Tibial artery (tissue), 4 donors: ENCODE results near the gene CPN2.

Experiments
- DNase-seq, 2 donors: peaks; one replicate each; pipeline ENCODE4 v3.0.0-alpha.2; 2019
- H3K27ac ChIP-seq, 2 donors: fragments of 200-600 bp; sonication (generic) in 1 of 2; 1 replicate in 1 of 2; 2 replicates in 1 of 2; pipeline ENCODE4 v1.5.1; 2018 to 2019; ENCODE audit warnings: mild to moderate bottlenecking in 1 of 2
- H3K27me3 ChIP-seq, 2 donors: fragments of 200-600 bp; sonication (generic) in 1 of 2; one replicate each; pipeline versions ENCODE4 v1.5.1 to v1.6.0; 2016 to 2019
- H3K36me3 ChIP-seq, 3 donors: fragments of 200-600 bp; sonication (generic) in 2 of 3; one replicate each; pipeline ENCODE4 v1.5.1; 2016 to 2019; ENCODE audit warnings: mild to moderate bottlenecking in 2 of 3
- H3K4me1 ChIP-seq, 4 donors: fragments of 200-600 bp; sonication (generic) in 2 of 4; 1 replicate in 3 of 4; 2 replicates in 1 of 4; pipeline ENCODE4 v1.5.1; 2016 to 2019
- H3K4me3 ChIP-seq, 2 donors: fragments of 200-600 bp; sonication (generic) in 1 of 2; 1 replicate in 1 of 2; 2 replicates in 1 of 2; pipeline ENCODE4 v1.5.1; 2018 to 2019; ENCODE audit warnings: mild to moderate bottlenecking in 2 of 2
- H3K9me3 ChIP-seq, 3 donors: fragments of 200-600 bp; sonication (generic) in 1 of 3; one replicate each; pipeline ENCODE4 v1.5.1; 2016 to 2019
- CTCF ChIP-seq, 2 experiments: fragments of 200-600 bp in 1 of 2; fragments of 450-650 bp in 1 of 2; IDR thresholded peaks; one replicate each; pipeline ENCODE4 v1.5.1; 2017 to 2019; ENCODE audit warnings: antibody characterized with exemption in 2 of 2, mild to moderate bottlenecking in 1 of 2, moderate library complexity in 1 of 2
- intact Hi-C: fragments of 100-400 bp; cut with DNase I; formaldehyde crosslinking; loops from one replicate; pipeline ENCODE4 v1.15.0; 2023; ENCODE audit warnings: low total_unique reads

The CPN2 gene

GRCh38 chr3:194364652-194365434 is 13.7 kb upstream of the CPN2 start:
- peaks cover 0 to 26% of the 10 kb centered on the region in 2 donors for H3K27me3 ChIP-seq
- intact Hi-C loops: no loop called here
- no peaks in the 10 kb centered on the region for H3K9me3 ChIP-seq
- no peaks in the 10 kb centered on the region for H3K36me3 ChIP-seq
- peaks cover 0 to 19% (median 5%) of the 10 kb centered on the region in 4 donors for H3K4me1 ChIP-seq
- DNase-seq: no peak
- H3K27ac ChIP-seq: no peak overlapping the region
- no peak overlapping the region for H3K4me3 ChIP-seq
- TF ChIP-seq CTCF (IDR thresholded peaks at IDR 0.05): no peak

GRCh38 chr3:194364314-194364651 is 13.2 kb upstream of the CPN2 start:
- Histone ChIP-seq H3K4me1 (peaks cover 0 to 14% (median 5%) of the 10 kb centered on the region in 4 donors), H3K9me3 (no peaks in the 10 kb centered on the region), H3K27me3 (peaks cover 0 to 24% of the 10 kb centered on the region in 2 donors), H3K4me3 (no peak overlapping the region), H3K36me3 (no peaks in the 10 kb centered on the region), H3K27ac (no peak overlapping the region)
- no peak for DNase-seq
- intact Hi-C loops: no loop called here
- TF ChIP-seq CTCF (IDR thresholded peaks at IDR 0.05): no peak

GRCh38 chr3:194360568-194360967 is 9.4 kb upstream of the CPN2 start:
- Histone ChIP-seq H3K27me3 (peaks cover 0 to 27% of the 10 kb centered on the region in 2 donors), H3K9me3 (no peaks in the 10 kb centered on the region), H3K36me3 (no peaks in the 10 kb centered on the region), H3K4me1 (peaks cover 0 to 10% (median 5%) of the 10 kb centered on the region in 4 donors), H3K4me3 (no peak overlapping the region), H3K27ac (no peak overlapping the region)
- DNase-seq: no peak
- intact Hi-C loops: no loop called here
- no peak for TF ChIP-seq CTCF (IDR thresholded peaks at IDR 0.05)

- TF ChIP-seq CTCF (IDR thresholded peaks at IDR 0.05): no peak
- intact Hi-C loops: no loop called here
- Histone ChIP-seq H3K4me3 (no peak overlapping the region), H3K27ac (no peak overlapping the region), H3K36me3 (no peaks in the 10 kb centered on the region), H3K9me3 (no peaks in the 10 kb centered on the region), H3K4me1 (no peaks in the 10 kb centered on the region), H3K27me3 (peaks cover 0 to 27% of the 10 kb centered on the region in 2 donors)
- DNase-seq: no peak
Measured at GRCh38 chr3:194357681-194358080, 6.6 kb upstream of the CPN2 start.

GRCh38 chr3:194355379-194355778 is 4.3 kb upstream of the CPN2 start:
- peaks cover 0 to 23% of the 10 kb centered on the region in 2 donors for H3K27me3 ChIP-seq
- H3K27ac ChIP-seq: no peak overlapping the region
- no peaks in the 10 kb centered on the region for H3K36me3 ChIP-seq
- DNase-seq: no peak
- no peak for TF ChIP-seq CTCF (IDR thresholded peaks at IDR 0.05)
- H3K4me3 ChIP-seq: no peak overlapping the region
- no peaks in the 10 kb centered on the region for H3K4me1 ChIP-seq
- intact Hi-C loops: no loop called here
- no peaks in the 10 kb centered on the region for H3K9me3 ChIP-seq
